Measurements from ENCODE around the gene ZNF746.
"Not testable (repeated sequence)": the region's sequence is repeated elsewhere in the genome, so short reads cannot be mapped to it uniquely, and the experiment has no call there.

ZNF746 gene

GRCh38 chr7:149497467-149498261 lies at the start of gene ZNF746:
Gene ZNF746 (minus strand): TSS chr7:149497809. CDS start chr7:149497536, 273 bp downstream.
- in situ Hi-C loops (cut with MboI; ENCODE audit: low sequenced_read_pairs), result no loop called here

- in situ Hi-C loops (cut with MboI; ENCODE audit: low sequenced_read_pairs), result no loop called here
Measured at GRCh38 chr7:149547126-149547525, 49.5 kb upstream of the ZNF746 start.

- in situ Hi-C loops (cut with MboI; ENCODE audit: low sequenced_read_pairs), result no loop called here
Measured at GRCh38 chr7:149546331-149546730, 48.7 kb upstream of the ZNF746 start.

GRCh38 chr7:149544028-149544427 lies 46.4 kb upstream of the ZNF746 start:
- in situ Hi-C loops (cut with MboI; ENCODE audit: low sequenced_read_pairs), result no loop called here

GRCh38 chr7:149532654-149533053 lies 35.0 kb upstream of the ZNF746 start:
- in situ Hi-C loops (cut with MboI; ENCODE audit: low sequenced_read_pairs), result no loop called here

- in situ Hi-C loops (cut with MboI; ENCODE audit: low sequenced_read_pairs), result no loop called here
Measured at GRCh38 chr7:149529136-149529718, 31.6 kb upstream of the ZNF746 start.

GRCh38 chr7:149527414-149527813 lies 29.8 kb upstream of the ZNF746 start:
- in situ Hi-C loops (cut with MboI; ENCODE audit: low sequenced_read_pairs), result no loop called here

- in situ Hi-C loops (cut with MboI; ENCODE audit: low sequenced_read_pairs), result no loop called here
Measured at GRCh38 chr7:149525280-149525679, 27.7 kb upstream of the ZNF746 start.

GRCh38 chr7:149524394-149524793 lies 26.8 kb upstream of the ZNF746 start:
- in situ Hi-C loops (cut with MboI; ENCODE audit: low sequenced_read_pairs), result no loop called here

- in situ Hi-C loops (cut with MboI; ENCODE audit: low sequenced_read_pairs), result no loop called here
Measured at GRCh38 chr7:149510248-149510647, 12.6 kb upstream of the ZNF746 start.

- in situ Hi-C loops (cut with MboI; ENCODE audit: low sequenced_read_pairs), result no loop called here
Measured at GRCh38 chr7:149509774-149510173, 12.2 kb upstream of the ZNF746 start.

GRCh38 chr7:149505551-149505950 lies 7.9 kb upstream of the ZNF746 start:
- in situ Hi-C loops (cut with MboI; ENCODE audit: low sequenced_read_pairs), result no loop called here

- in situ Hi-C loops (cut with MboI; ENCODE audit: low sequenced_read_pairs), result no loop called here
Measured at GRCh38 chr7:149501651-149502050, 4.0 kb upstream of the ZNF746 start.

- in situ Hi-C loops (cut with MboI; ENCODE audit: low sequenced_read_pairs), result no loop called here
Measured at GRCh38 chr7:149500910-149501309, 3.3 kb upstream of the ZNF746 start.

GRCh38 chr7:149500201-149500600 lies 2.6 kb upstream of the ZNF746 start:
- in situ Hi-C loops (cut with MboI; ENCODE audit: low sequenced_read_pairs), result no loop called here

GRCh38 chr7:149498811-149499210 lies 1.2 kb upstream of the ZNF746 start:
- in situ Hi-C loops (cut with MboI; ENCODE audit: low sequenced_read_pairs), result no loop called here

GRCh38 chr7:149496642-149497391 lies 792 bp downstream of the ZNF746 start:
- in situ Hi-C loops (cut with MboI; ENCODE audit: low sequenced_read_pairs), result no loop called here

GRCh38 chr7:149495785-149496641 lies 1.6 kb downstream of the ZNF746 start:
- in situ Hi-C loops (cut with MboI; ENCODE audit: low sequenced_read_pairs), result no loop called here

GRCh38 chr7:149494738-149495368 lies 2.8 kb downstream of the ZNF746 start:
- in situ Hi-C loops (cut with MboI; ENCODE audit: low sequenced_read_pairs), result no loop called here

GRCh38 chr7:149493975-149494374 lies 3.6 kb downstream of the ZNF746 start:
- in situ Hi-C loops (cut with MboI; ENCODE audit: low sequenced_read_pairs), result not testable (repeated sequence)

All from hTERT RPE-1 (cell line).